Activated CD8-positive, alpha-beta T cell treated with anti-CD3 and anti-CD28 coated beads, Interleukin-2, amount 10 ng/mL, durations not matched to agents 7 days and 5 days (primary cell): ENCODE measurements around the gene ZDHHC8. TPM values are rescaled to one million over a fixed set of nuclear protein-coding genes. Genes with fewer than 3 reads are reported as not detected.
A peak's percentile ranks its signal among the peaks of the same experiment; 100 is the strongest.

Experiments
- ATAC-seq: fragments of 150-1000 bp; cut with Tn5 transposase; one replicate; pipeline ENCODE4 v1.10.0; 2021; ENCODE audit warnings: moderate library complexity
- CTCF ChIA-PET: fragments of 350-600 bp; sonication (Branson Sonifier 250); formaldehyde crosslinking; loops from one replicate; lab custom pipeline; 2021; ENCODE audit warnings: antibody characterized with exemption; lab: Charles Lee
- POLR2A ChIA-PET: fragments of 350-600 bp; sonication (Branson Sonifier 250); formaldehyde crosslinking; loops from one replicate; lab custom pipeline; 2021; ENCODE audit warnings: antibody characterized with exemption; lab: Charles Lee
- DNase-seq: peaks from one replicate; pipeline ENCODE4 v3.0.0-alpha.2; 2020
- H3K27ac Mint-ChIP-seq: one replicate; pipeline ENCODE4 v1.8.0; 2021; ENCODE audit warnings: mild to moderate bottlenecking, mixed read lengths
- H3K27me3 Mint-ChIP-seq: one replicate; pipeline ENCODE4 v1.8.0; 2021; ENCODE audit warnings: low read depth, mixed read lengths
- H3K36me3 Mint-ChIP-seq: one replicate; pipeline ENCODE4 v1.8.0; 2021; ENCODE audit warnings: low read depth, mixed read lengths
- H3K4me1 Mint-ChIP-seq: one replicate; pipeline ENCODE4 v1.8.0; 2021; ENCODE audit warnings: low read depth, mixed read lengths
- H3K4me3 Mint-ChIP-seq: one replicate; pipeline ENCODE4 v1.8.0; 2021; ENCODE audit warnings: mild to moderate bottlenecking, mixed read lengths
- H3K9me3 Mint-ChIP-seq: one replicate; pipeline ENCODE4 v1.8.0; 2022; ENCODE audit warnings: mixed read lengths; ENCODE audit not compliant: insufficient read depth
- total RNA-seq, 2 experiments: library from RNA; stranded (reverse); gene quantifications; one replicate each; pipeline ENCODE4 v1.2.3, GENCODE V29; 2021

The ZDHHC8 gene
- total RNA-seq, 2 experiments from 2014 or later, result 60.5 to 65.5 TPM

DNA sequence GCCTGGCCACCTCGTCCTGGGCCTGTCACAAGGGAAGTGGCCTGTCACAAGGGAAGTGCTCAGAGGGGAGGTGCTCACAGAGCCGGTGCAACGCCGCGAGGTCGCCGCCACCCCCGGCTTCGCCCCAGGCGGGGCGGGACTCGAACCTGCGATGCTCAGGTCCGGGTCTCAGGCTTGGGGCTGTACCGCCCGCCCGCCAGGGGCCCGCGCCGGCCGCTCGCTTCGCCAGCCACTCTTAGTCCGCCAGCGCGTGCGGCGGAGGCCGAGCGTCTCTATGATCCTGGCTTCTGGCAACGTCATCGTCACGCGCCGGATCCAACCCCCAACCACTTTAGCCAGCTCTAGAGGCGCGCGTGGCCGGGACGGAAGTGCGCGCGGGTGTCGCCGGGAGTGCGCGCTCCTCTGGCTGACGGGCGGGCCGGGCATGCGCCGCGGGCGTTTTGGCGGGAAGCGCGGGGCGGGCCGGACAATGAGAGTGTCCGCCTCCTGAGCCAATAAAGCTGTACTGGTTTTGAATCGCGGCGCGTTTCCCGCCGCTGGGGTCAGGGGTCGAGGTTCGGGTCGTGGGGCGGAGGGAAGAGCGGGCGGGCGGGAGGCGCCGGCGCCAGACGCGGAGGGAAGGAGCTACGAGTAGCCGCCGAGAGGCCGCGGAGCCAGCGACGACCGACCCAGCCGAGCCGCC lies 14.5 kb upstream of the ZDHHC8 start, which contains the start of gene TRMT2A:
TSS of gene TRMT2A (minus strand) at position 276 of the 682 bp plus-strand sequence. CDS start 320 bp downstream, outside the sequence.
- no peaks in the 10 kb centered on the region for H3K27me3 Mint-ChIP-seq

DNA sequence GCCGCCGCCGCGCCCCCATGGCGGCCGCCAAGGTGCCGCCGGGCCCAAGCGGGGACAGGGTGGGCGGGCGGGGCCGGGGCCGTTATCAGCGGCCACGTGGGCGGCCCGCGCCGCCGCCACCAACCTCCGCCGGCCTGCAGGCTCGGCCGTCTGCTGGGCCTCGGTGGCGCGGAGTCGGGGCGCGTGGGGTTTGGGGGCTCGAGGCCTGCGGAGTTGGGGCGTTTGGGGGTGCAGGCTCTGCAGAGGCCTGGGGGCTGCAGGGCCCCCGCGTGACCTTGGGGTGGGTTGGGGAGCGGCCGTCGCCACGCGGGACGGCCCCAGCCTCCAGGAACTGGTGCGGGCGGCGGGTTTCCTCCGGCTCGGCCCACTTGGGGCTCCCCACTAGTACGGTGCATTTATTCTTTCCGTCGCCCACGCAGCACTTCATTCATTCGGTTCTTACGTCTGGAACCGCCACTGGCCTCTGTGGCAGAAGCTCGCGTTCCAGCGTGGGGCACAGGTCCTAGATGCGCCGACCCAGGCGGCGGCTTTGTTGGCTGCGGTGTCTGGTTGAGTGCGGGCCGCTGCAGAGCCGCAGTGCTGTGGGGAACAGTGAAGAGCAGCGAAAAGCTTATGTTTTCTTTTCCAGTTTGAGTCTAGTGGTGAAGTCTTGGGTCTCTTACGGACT lies 13.8 kb upstream of the ZDHHC8 start:
- peak; percentile 65 for DNase-seq
- H3K4me1 Mint-ChIP-seq, result peaks cover 65% of the 10 kb centered on the region

More for the DNA sequence above, 14.5 kb upstream of the ZDHHC8 start, which contains the start of gene TRMT2A:
- Mint-ChIP-seq H3K4me1 (peaks cover 68% of the 10 kb centered on the region), H3K36me3 (peaks cover 63% of the 10 kb centered on the region), H3K27ac (peak within 1 kb of the TSS; percentile 98), H3K9me3 (no peaks in the 10 kb centered on the region), H3K4me3 (peak within 1 kb of the TSS; percentile 90)
- DNase-seq, result peak; percentile 98
- ChIA-PET POLR2A (interaction anchor here (0.8 to 1.3 kb wide), 12 partner anchors 8 to 102 kb away, joined by 3 to 7 read pairs (median 4); partner anchors contain the start of genes DGCR8 and TANGO2), CTCF (interaction anchor here (1.2 to 4.4 kb wide), 4 partner anchors 9 to 97 kb away, joined by 3 to 28 read pairs (median 4); no protein-coding TSS in a partner anchor)
- peak; percentile 82 for ATAC-seq

GRCh38 chr22:20118300-20119020 lies 13.1 kb upstream of the ZDHHC8 start:
- Mint-ChIP-seq H3K4me1 (peaks cover 61% of the 10 kb centered on the region), H3K4me3 (peak overlapping the region; percentile 88), H3K36me3 (peaks cover 59% of the 10 kb centered on the region), H3K27ac (peak overlapping the region; percentile 83), H3K9me3 (no peaks in the 10 kb centered on the region), H3K27me3 (no peaks in the 10 kb centered on the region)
- ChIA-PET CTCF (interaction anchor here (1.4 to 4.4 kb wide), 3 partner anchors 10 to 98 kb away, joined by 3 to 28 read pairs (median 6); no protein-coding TSS in a partner anchor), POLR2A (interaction anchor here (0.8 to 1.3 kb wide), 4 partner anchors 17 to 98 kb away, joined by 3 read pairs; partner anchors contain the start of gene TANGO2)
- DNase-seq (no peak), ATAC-seq (no peak)

More for the DNA sequence above, 13.8 kb upstream of the ZDHHC8 start:
- Mint-ChIP-seq H3K9me3 (no peaks in the 10 kb centered on the region), H3K27ac (peak overlapping the region; percentile 83), H3K27me3 (no peaks in the 10 kb centered on the region), H3K4me3 (peak overlapping the region; percentile 88), H3K36me3 (peaks cover 62% of the 10 kb centered on the region)
- peak; percentile 22 for ATAC-seq
- ChIA-PET POLR2A (interaction anchor here (0.8 to 1.3 kb wide), 13 partner anchors 9 to 102 kb away, joined by 3 to 7 read pairs (median 3); partner anchors contain the start of gene TANGO2), CTCF (interaction anchor here (1.2 to 4.4 kb wide), 4 partner anchors 9 to 97 kb away, joined by 3 to 28 read pairs (median 4); no protein-coding TSS in a partner anchor)

DNA sequence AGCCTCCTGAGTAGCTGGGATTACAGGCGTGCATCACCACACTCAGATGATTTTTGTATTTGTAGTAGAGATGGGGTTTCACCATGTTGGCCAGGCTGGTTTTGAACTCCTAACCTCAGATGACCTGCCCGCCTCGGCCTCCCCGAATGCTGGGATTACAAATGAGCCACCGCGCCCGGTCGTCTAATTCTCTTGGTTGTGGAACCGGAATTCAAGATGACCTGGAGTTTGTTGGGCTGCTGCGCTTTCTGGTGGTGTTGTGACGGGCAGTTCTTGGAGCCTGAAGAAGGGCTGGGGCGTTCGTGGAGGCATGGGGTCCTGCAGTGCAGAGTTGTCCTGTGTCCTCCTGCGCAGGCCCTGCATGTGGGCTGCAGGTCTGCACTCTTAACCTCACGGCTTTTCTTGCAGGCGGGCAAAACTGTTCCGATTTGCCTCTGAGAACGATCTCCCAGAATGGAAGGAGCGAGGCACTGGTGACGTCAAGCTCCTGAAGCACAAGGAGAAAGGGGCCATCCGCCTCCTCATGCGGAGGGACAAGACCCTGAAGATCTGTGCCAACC lies 9.7 kb upstream of the ZDHHC8 start:
- Mint-ChIP-seq H3K4me3 (no peak overlapping the region), H3K27ac (no peak overlapping the region), H3K36me3 (peaks cover 64% of the 10 kb centered on the region), H3K9me3 (no peaks in the 10 kb centered on the region), H3K4me1 (peaks cover 40% of the 10 kb centered on the region), H3K27me3 (no peaks in the 10 kb centered on the region)
- ATAC-seq, result no peak
- DNase-seq, result no peak
- ChIA-PET POLR2A (no interaction called here), CTCF (interaction anchor here (0.8 kb wide), 1 partner anchor 9 kb away, joined by 3 read pairs; no protein-coding TSS in a partner anchor)

- ATAC-seq (no peak), DNase-seq (no peak)
- Mint-ChIP-seq H3K4me1 (peaks cover 39% of the 10 kb centered on the region), H3K36me3 (peaks cover 66% of the 10 kb centered on the region), H3K9me3 (no peaks in the 10 kb centered on the region), H3K4me3 (no peak overlapping the region), H3K27me3 (no peaks in the 10 kb centered on the region), H3K27ac (no peak overlapping the region)
- POLR2A ChIA-PET, result no interaction called here
- CTCF ChIA-PET, result no interaction called here
Observed at GRCh38 chr22:20123366-20124082, 8.1 kb upstream of the ZDHHC8 start.

DNA sequence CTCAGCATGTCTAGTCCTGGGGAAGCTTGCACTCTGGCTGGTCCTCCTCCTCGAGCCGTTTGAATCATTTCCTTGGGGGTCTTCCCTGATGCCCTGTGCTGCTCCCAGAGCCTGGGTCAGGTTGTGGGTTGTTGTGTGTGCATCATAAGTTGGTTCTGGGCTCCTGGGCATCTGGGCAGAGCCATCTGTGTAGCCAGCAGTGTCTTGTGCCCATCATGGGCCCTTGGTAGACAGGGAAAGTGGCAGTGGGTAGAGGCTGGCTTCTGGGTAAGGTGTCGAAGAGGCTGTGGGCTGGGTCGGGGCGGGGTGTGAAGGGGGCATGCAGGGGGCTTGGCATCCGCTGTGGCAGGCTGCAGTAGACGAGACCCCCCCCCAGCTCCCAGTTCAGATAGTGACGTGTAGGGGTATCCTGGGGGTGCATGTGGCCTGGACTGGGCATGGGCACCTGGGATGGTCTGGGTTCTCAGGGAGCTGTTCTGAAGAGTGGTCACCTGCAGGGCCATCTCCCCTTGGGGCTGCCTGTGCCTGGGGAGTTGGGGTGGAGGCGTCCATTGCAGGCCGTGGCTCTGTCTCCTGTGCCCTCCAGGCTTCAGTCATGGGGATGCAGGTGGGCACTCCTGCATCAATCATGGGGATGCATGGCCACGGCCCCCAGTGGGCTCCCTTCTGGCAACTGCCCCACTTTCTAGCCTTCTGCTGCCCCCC lies 7.4 kb upstream of the ZDHHC8 start:
- H3K27me3 Mint-ChIP-seq, result no peaks in the 10 kb centered on the region
- H3K27ac Mint-ChIP-seq, result no peak overlapping the region

GRCh38 chr22:20125201-20126174 lies 6.1 kb upstream of the ZDHHC8 start:
- ATAC-seq (no peak), DNase-seq (no peak)
- peaks cover 30% of the 10 kb centered on the region for H3K4me1 Mint-ChIP-seq
- ChIA-PET POLR2A (interaction anchor here (1.2 kb wide), 1 partner anchor 34 kb away, joined by 3 read pairs; no protein-coding TSS in a partner anchor), CTCF (no interaction called here)
- no peaks in the 10 kb centered on the region for H3K27me3 Mint-ChIP-seq
- no peak overlapping the region for H3K27ac Mint-ChIP-seq
- no peak overlapping the region for H3K4me3 Mint-ChIP-seq
- H3K36me3 Mint-ChIP-seq, result peaks cover 49% of the 10 kb centered on the region
- no peaks in the 10 kb centered on the region for H3K9me3 Mint-ChIP-seq

More for the DNA sequence above, 7.4 kb upstream of the ZDHHC8 start:
- ChIA-PET POLR2A (interaction anchor here (1.2 kb wide), 1 partner anchor 33 kb away, joined by 3 read pairs; no protein-coding TSS in a partner anchor), CTCF (no interaction called here)
- no peak for ATAC-seq
- no peak overlapping the region for H3K4me3 Mint-ChIP-seq
- DNase-seq, result no peak
- peaks cover 60% of the 10 kb centered on the region for H3K36me3 Mint-ChIP-seq
- H3K9me3 Mint-ChIP-seq, result no peaks in the 10 kb centered on the region
- H3K4me1 Mint-ChIP-seq, result peaks cover 37% of the 10 kb centered on the region

DNA sequence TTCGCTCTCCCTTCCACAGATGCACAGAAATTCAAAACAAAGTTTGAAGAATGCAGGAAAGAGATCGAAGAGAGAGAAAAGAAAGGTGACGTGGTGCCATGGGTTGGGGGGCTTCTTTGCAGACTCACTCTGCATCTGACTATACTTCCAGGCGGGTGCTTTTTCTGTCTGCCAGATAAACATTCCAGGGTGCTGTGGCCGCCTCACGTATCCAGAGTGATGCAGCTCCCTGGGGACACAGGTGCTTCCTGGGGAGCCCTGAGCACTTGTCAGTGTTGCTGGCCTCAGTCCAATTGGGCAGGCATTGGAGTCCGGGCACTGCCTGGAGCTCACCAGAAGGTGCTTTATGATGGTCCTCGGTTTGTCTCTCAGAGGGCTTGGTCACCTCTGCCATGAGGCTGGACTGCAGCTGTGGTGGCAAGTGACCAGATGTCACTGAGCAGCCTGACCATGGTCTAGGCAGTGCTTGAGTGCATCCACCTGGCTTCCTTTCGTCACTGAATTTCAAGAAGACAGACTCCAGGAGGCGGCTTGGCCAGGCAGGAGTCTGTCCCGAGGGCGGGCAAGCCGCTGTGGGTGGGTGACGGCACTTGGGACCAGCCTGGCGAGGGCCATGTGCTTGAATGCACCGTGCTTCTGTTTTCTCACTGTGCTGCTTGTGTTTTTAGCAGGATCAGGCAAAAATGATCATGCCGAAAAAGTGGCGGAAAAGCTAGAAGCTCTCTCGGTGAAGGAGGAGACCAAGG lies 5.1 kb upstream of the ZDHHC8 start:
- POLR2A ChIA-PET, result no interaction called here
- Mint-ChIP-seq H3K4me3 (no peak overlapping the region), H3K9me3 (no peaks in the 10 kb centered on the region), H3K27me3 (no peaks in the 10 kb centered on the region), H3K4me1 (peaks cover 23% of the 10 kb centered on the region), H3K36me3 (peaks cover 44% of the 10 kb centered on the region), H3K27ac (no peak overlapping the region)
- CTCF ChIA-PET, result no interaction called here
- no peak for DNase-seq
- no peak for ATAC-seq

DNA sequence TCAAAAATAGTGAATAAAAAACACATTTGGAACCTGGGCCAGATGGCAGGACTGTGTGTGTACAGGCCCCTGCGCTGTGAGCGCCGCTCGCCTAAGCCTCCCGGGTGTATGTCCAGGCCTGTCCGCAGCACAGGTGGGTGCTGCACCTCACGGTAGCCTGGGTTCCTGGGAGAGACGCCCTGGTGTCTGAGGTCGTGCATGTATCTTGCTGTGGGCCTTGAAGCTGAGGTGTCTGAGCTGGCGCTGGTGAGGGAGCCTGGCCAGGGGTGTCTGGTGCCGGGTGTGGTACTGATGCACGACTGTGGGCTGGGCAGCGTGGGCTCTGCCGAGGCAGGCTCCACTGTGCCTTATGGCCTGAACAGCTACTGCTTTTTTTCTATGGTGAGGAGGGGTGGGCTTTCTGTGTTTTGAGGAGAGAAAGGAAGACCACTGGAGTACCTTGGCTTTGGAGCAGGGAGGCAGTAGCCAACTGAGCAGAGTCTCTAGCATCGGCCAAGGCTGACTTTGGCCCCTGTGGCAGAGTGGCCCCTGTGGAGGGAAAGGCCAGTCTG lies 4.2 kb upstream of the ZDHHC8 start:
- peaks cover 15% of the 10 kb centered on the region for H3K4me1 Mint-ChIP-seq
- CTCF ChIA-PET, result interaction anchor here (0.9 kb wide), 1 partner anchor 179 kb away, joined by 3 read pairs; no protein-coding TSS in a partner anchor
- DNase-seq (no peak), ATAC-seq (no peak)
- H3K27ac Mint-ChIP-seq, result no peak overlapping the region
- POLR2A ChIA-PET, result interaction anchor here (0.6 kb wide), 1 partner anchor 28 kb away, joined by 3 read pairs; no protein-coding TSS in a partner anchor
- H3K36me3 Mint-ChIP-seq, result peaks cover 35% of the 10 kb centered on the region
- H3K27me3 Mint-ChIP-seq, result no peaks in the 10 kb centered on the region
- no peaks in the 10 kb centered on the region for H3K9me3 Mint-ChIP-seq
- no peak overlapping the region for H3K4me3 Mint-ChIP-seq
